SK-N-SH treated with all-trans-retinoic acid at 6 μM for 48 hours (cell line): Measurements from ENCODE around the gene FCSK.

Experiments
- ESRRG ChIP-seq: fragments of 250-450 bp; sonication (Bioruptor Pico); IDR thresholded peaks from 2 replicates; pipeline ENCODE4 v1.6.1; 2021; ENCODE audit warnings: mild to moderate bottlenecking
- GLIS3 ChIP-seq: fragments of 250-450 bp; sonication (Bioruptor Pico); IDR thresholded peaks from 2 replicates; pipeline ENCODE4 v1.5.0; 2020; ENCODE audit warnings: mild to moderate bottlenecking, moderate library complexity
- TCF4 ChIP-seq: fragments of 250-450 bp; sonication (Bioruptor Pico); IDR thresholded peaks from 2 replicates; pipeline ENCODE4 v1.8.0; 2021; ENCODE audit warnings: mild to moderate bottlenecking, moderate library complexity, borderline replicate concordance
- ZNF70 ChIP-seq: fragments of 450-650 bp; formaldehyde crosslinking; IDR thresholded peaks from 2 replicates; pipeline ENCODE4 v1.5.0; 2020; ENCODE audit warnings: mild to moderate bottlenecking, moderate library complexity
- TF ChIP-seq, protein P1 (sequence below): fragments of 250-450 bp; sonication (Bioruptor Pico); IDR thresholded peaks from 2 replicates; pipeline ENCODE4 v1.5.0; 2020; ENCODE audit warnings: mild to moderate bottlenecking, moderate library complexity

Gene FCSK

DNA sequence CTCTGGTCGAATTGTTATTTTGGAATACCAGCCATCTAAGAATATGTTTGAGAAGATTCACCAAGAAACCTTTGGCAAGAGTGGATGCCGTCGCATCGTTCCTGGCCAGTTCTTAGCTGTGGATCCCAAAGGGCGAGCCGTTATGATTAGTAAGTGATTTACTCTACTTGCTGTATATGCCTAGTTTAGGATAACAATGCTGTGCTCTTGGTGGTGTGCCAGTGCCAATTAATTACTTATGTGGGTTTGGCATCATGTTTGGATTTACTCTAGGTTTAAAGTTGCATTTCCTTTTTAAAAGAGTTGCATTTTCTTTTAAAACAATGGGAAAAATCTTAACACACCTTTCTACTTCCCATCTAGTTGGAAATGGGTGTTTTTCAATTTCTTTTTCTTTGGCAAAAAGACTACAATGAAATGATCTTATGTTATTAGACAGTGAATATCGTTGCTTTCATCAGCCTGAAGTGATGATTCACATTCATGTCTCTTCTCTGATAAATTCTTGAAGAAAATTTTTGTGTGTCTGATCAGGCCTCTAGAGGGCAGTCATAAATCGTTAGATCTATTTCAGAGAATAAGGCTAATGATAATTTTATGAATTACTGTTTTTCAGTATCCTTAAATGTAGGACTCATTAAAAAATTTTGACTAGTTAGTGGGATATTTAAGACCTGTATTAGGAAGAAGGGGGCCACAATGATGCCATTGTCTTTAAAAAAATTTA, 74.8 kb downstream of the FCSK start (continued):
- TF ChIP-seq, protein P1, sequence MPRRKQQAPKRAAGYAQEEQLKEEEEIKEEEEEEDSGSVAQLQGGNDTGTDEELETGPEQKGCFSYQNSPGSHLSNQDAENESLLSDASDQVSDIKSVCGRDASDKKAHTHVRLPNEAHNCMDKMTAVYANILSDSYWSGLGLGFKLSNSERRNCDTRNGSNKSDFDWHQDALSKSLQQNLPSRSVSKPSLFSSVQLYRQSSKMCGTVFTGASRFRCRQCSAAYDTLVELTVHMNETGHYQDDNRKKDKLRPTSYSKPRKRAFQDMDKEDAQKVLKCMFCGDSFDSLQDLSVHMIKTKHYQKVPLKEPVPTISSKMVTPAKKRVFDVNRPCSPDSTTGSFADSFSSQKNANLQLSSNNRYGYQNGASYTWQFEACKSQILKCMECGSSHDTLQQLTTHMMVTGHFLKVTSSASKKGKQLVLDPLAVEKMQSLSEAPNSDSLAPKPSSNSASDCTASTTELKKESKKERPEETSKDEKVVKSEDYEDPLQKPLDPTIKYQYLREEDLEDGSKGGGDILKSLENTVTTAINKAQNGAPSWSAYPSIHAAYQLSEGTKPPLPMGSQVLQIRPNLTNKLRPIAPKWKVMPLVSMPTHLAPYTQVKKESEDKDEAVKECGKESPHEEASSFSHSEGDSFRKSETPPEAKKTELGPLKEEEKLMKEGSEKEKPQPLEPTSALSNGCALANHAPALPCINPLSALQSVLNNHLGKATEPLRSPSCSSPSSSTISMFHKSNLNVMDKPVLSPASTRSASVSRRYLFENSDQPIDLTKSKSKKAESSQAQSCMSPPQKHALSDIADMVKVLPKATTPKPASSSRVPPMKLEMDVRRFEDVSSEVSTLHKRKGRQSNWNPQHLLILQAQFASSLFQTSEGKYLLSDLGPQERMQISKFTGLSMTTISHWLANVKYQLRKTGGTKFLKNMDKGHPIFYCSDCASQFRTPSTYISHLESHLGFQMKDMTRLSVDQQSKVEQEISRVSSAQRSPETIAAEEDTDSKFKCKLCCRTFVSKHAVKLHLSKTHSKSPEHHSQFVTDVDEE (CRISPR knock-in tag) = no peak
- TF ChIP-seq ZNF70 = no peak
- no peak for TF ChIP-seq TCF4
- TF ChIP-seq GLIS3 (CRISPR knock-in tag) = no peak
- no peak for TF ChIP-seq ESRRG
